ENCODE data around the gene CSRNP3.

CSRNP3 gene

GRCh38 chr2:165725421-165725820 is 255.9 kb downstream of the CSRNP3 start:
- H4K20me1 ChIP-seq (ENCODE audit: insufficient read depth, low read length): no peaks in the 10 kb centered on the region
- H3K9ac ChIP-seq (ENCODE audit: low read length): no peak overlapping the region
- TF ChIP-seq CTCF (IDR thresholded peaks at IDR 0.05; ENCODE audit: low read length): no peak
- no peak overlapping the region for H3K4me2 ChIP-seq (ENCODE audit: low read length)
- H3K4me1 ChIP-seq (ENCODE audit: insufficient read depth, low read length, severe bottlenecking): no peaks in the 10 kb centered on the region
- no peaks in the 10 kb centered on the region for H3K27me3 ChIP-seq (ENCODE audit: insufficient read depth, low read length)
- H3K79me2 ChIP-seq (ENCODE audit: insufficient read depth, low read length): no peaks in the 10 kb centered on the region
- H3K9me2 ChIP-seq (ENCODE audit: low read depth, low read length): no peaks in the 10 kb centered on the region
- H3K36me3 ChIP-seq (ENCODE audit: insufficient read depth, low read length): no peaks in the 10 kb centered on the region
- no peak overlapping the region for H2AFZ ChIP-seq (ENCODE audit: low read length)
- H3K27ac ChIP-seq (ENCODE audit: low read depth, low read length, poor library complexity, severe bottlenecking): no peak overlapping the region
- no peak overlapping the region for H3K4me3 ChIP-seq (ENCODE audit: low read depth, low read length, poor library complexity, severe bottlenecking)
- no peaks in the 10 kb centered on the region for H3F3A ChIP-seq (ENCODE audit: insufficient read depth, low read length)
- no peaks in the 10 kb centered on the region for H3K9me3 ChIP-seq (ENCODE audit: low read length)

Data from OCI-LY1 (cell line).